CD4-positive, alpha-beta T cell treated with Interleukin-4 for 1 hour (primary cell): Measurements from ENCODE around the gene ASF1B.
A peak's percentile ranks its signal among the peaks of the same experiment; 100 is the strongest.

Experiments
- DNase-seq, 2 donors: peaks; one replicate each; pipeline ENCODE4 v3.0.0-alpha.2; 2020 to 2022

The ASF1B gene

GRCh38 chr19:14135355-14135754 lies 1.0 kb downstream of the ASF1B start:
- no peak for DNase-seq

DNA sequence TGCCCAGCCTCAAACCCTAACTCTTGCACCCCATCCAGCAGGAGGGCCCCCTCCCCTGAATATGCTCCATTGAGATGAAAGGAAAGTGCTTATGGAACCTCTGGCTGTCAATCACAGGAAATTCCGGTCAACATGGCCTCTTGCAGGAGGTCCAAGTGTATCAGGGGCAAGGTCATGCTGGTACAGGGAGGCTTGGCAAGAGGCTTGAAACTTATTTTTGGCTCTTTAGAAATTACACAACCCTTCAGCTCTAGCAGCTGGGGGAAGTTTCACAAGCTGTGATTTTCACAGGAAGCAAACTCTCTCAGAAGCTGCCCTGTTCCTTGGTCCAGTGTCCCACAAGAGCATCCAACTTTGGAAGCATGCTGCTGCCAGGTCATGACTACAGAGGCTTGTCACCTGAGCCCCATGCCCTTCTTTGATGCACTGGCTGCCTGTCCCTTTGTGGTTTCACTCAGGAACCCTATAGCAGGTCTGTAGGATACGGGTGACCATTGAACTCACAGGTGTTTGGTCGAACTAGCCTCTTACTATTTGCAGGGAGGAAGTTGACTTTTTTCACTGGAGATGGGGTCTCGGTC lies 8.4 kb downstream of the ASF1B start:
- DNase-seq, result peak in 1 of 2 donors; percentile 45

GRCh38 chr19:14127176-14127575 lies 9.2 kb downstream of the ASF1B start:
- DNase-seq, result peak in 1 of 2 donors; percentile 60

- no peak for DNase-seq
Observed at GRCh38 chr19:14122924-14123323, 13.5 kb downstream of the ASF1B start.

- DNase-seq, result no peak
Observed at GRCh38 chr19:14120497-14120780, 15.9 kb downstream of the ASF1B start.

GRCh38 chr19:14119644-14120496 lies 16.5 kb downstream of the ASF1B start:
- DNase-seq, result no peak

DNA sequence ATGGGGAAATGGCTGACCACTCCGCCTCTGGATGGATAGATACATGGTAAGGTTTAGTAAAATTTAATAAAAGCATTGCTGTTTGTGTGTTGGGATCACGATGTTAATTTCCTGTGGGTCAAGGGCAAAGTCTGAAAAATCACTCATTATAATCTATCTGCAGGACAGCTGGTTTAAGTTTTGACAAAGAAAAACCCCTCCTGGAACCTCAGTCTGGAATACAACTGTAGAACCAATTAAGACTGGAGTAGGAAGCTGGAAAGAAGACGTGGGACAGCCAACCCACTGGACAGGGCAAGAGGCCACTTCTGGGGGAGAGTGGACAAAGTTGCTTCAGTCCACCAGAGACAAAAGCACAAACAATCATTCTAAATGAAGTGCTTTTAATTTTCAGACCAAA lies 17.2 kb downstream of the ASF1B start:
- DNase-seq, result no peak

DNA sequence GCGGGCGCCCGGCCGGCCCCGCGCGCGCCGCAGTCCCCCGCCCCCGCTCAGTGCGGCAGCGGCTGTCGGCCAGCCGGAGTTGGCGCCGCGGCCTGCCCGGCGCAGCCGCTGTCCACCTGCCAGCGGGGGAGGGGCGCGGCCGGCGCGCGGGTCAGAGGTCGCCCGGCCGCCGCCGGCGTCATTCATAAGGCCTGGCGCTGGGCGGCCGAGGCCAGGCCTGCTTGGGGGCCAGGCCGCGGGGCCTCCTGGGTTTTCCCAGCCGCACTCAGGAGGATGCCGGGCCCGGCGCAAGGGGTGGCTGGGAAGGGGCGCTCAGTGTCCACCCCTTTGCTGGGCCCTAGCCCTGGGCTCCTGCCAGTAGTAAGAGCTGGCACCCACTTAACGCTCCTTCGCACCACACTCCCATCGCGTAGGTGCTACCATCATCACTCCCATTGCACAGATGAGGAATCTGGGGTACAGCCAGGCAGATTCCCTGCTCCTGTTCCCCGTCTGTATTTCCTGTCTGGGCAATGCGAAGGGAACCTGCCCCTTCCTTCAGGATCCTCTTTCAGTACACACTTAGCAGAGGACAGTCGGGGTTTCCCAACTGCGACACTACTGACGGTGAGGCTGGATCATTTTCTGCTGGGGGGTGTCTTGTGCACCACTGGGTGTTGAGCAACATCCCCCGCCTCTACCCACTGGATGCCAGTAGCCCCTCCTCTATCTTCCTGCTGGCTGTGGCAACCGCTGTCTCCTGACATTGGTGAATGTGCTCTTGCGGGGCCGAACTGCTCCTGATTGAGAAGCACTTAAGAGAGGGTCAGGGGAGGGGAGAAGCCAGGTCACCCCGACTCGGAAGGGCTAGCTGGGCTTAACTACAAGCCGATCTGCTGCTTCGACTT lies 18.0 kb downstream of the ASF1B start:
- DNase-seq, result peak; percentile 63 to 86

GRCh38 chr19:14117668-14118164 lies 18.7 kb downstream of the ASF1B start, which contains the start of gene PRKACA:
Gene PRKACA, minus strand, starts transcription at chr19:14117762. Its CDS starts 215 bp downstream, at chr19:14117547.
- DNase-seq, result peak; percentile 98 to 99

DNA sequence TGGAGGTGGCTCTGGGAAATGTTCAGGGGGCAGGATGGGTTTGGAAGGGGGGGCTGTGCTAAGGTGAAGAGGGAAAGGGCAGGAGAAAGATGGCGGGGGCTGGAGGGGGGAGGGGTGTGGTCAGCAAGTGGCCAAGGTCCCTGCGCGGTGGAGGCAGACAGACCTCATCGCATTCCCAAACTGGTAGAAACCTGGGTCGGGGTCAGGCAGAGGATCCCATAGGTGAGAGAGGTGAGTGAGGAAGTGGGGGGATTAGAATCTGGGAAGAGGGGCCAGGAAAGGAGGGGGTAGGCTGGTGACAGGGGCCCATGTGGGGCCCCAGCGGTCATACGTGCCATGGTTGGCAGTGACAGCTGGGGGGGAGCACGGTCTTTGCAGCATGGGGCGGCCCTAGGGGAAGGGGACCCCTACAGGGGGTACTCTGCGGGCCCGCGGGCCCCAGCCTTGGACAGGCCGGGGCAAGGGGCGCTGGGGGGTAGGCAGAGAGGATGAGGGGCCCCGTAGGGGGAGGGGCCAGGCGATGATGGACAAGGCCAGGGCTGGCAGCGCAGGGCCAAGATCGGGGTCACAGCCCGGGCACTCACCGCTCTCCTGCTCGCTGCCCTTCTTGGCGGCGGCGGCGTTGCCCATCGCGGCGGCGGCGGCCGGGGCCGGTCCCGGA lies 19.3 kb downstream of the ASF1B start:
- peak; percentile 15 to 18 for DNase-seq

- no peak for DNase-seq
Observed at GRCh38 chr19:14116525-14116917, 19.9 kb downstream of the ASF1B start.

GRCh38 chr19:14115756-14116155 lies 20.6 kb downstream of the ASF1B start:
- no peak for DNase-seq

GRCh38 chr19:14114854-14115253 lies 21.5 kb downstream of the ASF1B start:
- DNase-seq, result peak; percentile 61 to 74

DNA sequence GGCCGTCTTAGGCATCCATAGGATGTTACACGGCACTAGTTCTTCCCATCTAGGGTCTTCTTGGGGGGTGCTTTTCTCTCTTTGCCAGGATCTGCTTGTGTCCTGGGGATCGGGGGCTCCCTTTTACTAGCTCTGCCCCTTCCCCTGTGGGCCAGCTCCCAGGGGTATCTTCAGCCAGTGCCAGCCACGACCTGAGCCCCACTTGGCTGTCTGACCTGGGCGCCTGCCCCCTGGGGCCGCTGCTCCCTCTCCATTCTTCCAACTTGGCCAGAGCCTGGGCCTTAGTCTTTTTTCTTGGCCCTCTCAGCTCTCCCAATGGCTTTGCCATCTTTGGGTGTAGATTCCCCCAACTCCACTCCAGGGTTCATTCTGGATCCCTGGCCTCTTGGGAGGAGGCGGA lies 21.9 kb downstream of the ASF1B start:
- DNase-seq, result no peak

- DNase-seq, result peak; percentile 48 to 51
Observed at GRCh38 chr19:14113762-14114414, 22.5 kb downstream of the ASF1B start.

GRCh38 chr19:14112809-14113385 lies 23.5 kb downstream of the ASF1B start:
- DNase-seq, result no peak

- DNase-seq, result no peak
Observed at GRCh38 chr19:14112051-14112808, 24.2 kb downstream of the ASF1B start.

DNA sequence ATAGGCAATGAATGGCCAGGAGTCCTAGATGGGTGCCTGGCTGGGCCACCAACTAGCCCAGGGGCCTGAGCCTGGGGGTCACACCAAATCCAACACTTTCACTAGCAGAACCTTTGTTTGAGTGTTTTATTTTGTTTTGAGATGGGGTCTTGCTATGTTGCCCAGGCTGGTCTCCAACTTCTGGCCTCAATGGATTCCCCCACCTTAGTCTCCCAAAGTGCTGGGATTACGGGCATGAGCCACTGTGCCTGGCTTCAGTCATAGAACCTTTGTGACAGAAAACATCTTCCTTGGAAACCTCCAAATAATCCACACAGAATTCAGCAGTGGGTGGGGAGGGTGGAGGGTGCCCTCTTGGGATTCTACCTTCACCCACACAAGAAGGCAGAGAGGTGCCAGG lies 24.9 kb downstream of the ASF1B start:
- no peak for DNase-seq

DNA sequence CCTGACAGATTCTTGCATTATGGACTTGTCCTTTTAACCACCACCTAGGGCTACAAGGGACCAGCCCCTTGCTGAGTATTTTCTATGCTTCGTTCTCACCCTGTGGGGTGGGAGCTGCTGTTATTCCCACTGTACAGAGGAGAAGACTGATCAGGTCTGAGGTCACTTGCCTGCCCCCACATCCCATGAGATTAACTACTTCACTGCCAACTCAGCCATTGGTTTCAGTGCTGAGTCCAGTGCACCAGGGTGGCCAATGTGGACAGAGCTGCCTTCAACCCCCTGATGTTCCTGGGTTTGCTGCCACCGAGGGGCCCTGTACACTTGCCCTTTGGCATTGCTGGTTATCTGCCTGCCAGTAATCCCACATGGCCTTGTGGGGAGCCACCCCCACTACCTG lies 25.7 kb downstream of the ASF1B start:
- no peak for DNase-seq

GRCh38 chr19:14107581-14108461 lies 28.6 kb downstream of the ASF1B start:
- no peak for DNase-seq
